ENCODE data around the gene PDE8A. TPM values are rescaled to one million over a fixed set of nuclear protein-coding genes. Genes with fewer than 3 reads are reported as not detected.

PDE8A gene
- total and polyA plus RNA-seq, 2 experiments from 2014 or later = 15.3 to 26.0 TPM

- WGBS (ENCODE audit: low lambda C conversion rate, missing lambda C conversion rate) = 92% methylated on average over 1 of the region's 1 CpG
- Histone ChIP-seq H3K4me1 (ENCODE audit: insufficient read depth) (no peaks in the 10 kb centered on the region), H3K4me3 (no peak overlapping the region), H3K9me2 (replicated peaks; ENCODE audit: insufficient read depth) (no peaks in the 10 kb centered on the region), H3K79me2 (no peaks in the 10 kb centered on the region), H3K9me3 (ENCODE audit: low read depth) (no peaks in the 10 kb centered on the region), H2AFZ (no peak overlapping the region), H3K27me3 (no peaks in the 10 kb centered on the region), H3K36me3 (replicated peaks; ENCODE audit: insufficient read depth, low read depth) (no peaks in the 10 kb centered on the region), H3K4me2 (no peak overlapping the region), H3K27ac (no peak overlapping the region), H4K20me1 (ENCODE audit: insufficient read depth, poor library complexity, severe bottlenecking) (no peaks in the 10 kb centered on the region)
- TF ChIP-seq EZH2 (IDR thresholded peaks at IDR 0.05; ENCODE audit: borderline replicate concordance) (no peak), EZH2phosphoT487 (IDR thresholded peaks at IDR 0.05; ENCODE audit: low read depth, severe bottlenecking, unreplicated experiment) (no peak), CTCF (IDR thresholded peaks at IDR 0.05; ENCODE audit: poor library complexity) (no peak)
- DNase-seq (ENCODE audit: low spot score) = no peak
These were observed 42.9 kb upstream of the PDE8A start for GRCh38 chr15:84938726-84939125.

- Histone ChIP-seq H3K27ac (no peak overlapping the region), H3K27me3 (no peaks in the 10 kb centered on the region), H2AFZ (no peak overlapping the region), H4K20me1 (ENCODE audit: insufficient read depth, poor library complexity, severe bottlenecking) (no peaks in the 10 kb centered on the region), H3K79me2 (no peaks in the 10 kb centered on the region), H3K4me3 (no peak overlapping the region), H3K4me2 (no peak overlapping the region), H3K4me1 (ENCODE audit: insufficient read depth) (no peaks in the 10 kb centered on the region), H3K9me3 (ENCODE audit: low read depth) (no peaks in the 10 kb centered on the region), H3K9me2 (replicated peaks; ENCODE audit: insufficient read depth) (no peaks in the 10 kb centered on the region), H3K36me3 (replicated peaks; ENCODE audit: insufficient read depth, low read depth) (no peaks in the 10 kb centered on the region)
- WGBS (ENCODE audit: low lambda C conversion rate, missing lambda C conversion rate) = 85% methylated on average over 3 of the region's 3 CpGs
- no peak for DNase-seq (ENCODE audit: low spot score)
- no peak for TF ChIP-seq EZH2phosphoT487 (IDR thresholded peaks at IDR 0.05; ENCODE audit: low read depth, severe bottlenecking, unreplicated experiment)
- no peak for TF ChIP-seq CTCF (IDR thresholded peaks at IDR 0.05; ENCODE audit: poor library complexity)
- TF ChIP-seq EZH2 (IDR thresholded peaks at IDR 0.05; ENCODE audit: borderline replicate concordance) = no peak
These were observed 41.3 kb upstream of the PDE8A start for GRCh38 chr15:84940399-84940798.

- H3K36me3 ChIP-seq (replicated peaks; ENCODE audit: insufficient read depth, low read depth) = no peaks in the 10 kb centered on the region
These were observed 39.2 kb upstream of the PDE8A start for GRCh38 chr15:84942456-84942855.

More at GRCh38 chr15:84942456-84942855, 39.2 kb upstream of the PDE8A start:
- Histone ChIP-seq H3K9me2 (replicated peaks; ENCODE audit: insufficient read depth) (no peaks in the 10 kb centered on the region), H3K4me3 (no peak overlapping the region), H3K27ac (no peak overlapping the region), H2AFZ (no peak overlapping the region), H3K27me3 (no peaks in the 10 kb centered on the region), H4K20me1 (ENCODE audit: insufficient read depth, poor library complexity, severe bottlenecking) (no peaks in the 10 kb centered on the region), H3K4me1 (ENCODE audit: insufficient read depth) (no peaks in the 10 kb centered on the region), H3K4me2 (no peak overlapping the region), H3K9me3 (ENCODE audit: low read depth) (no peaks in the 10 kb centered on the region), H3K79me2 (no peaks in the 10 kb centered on the region)
- DNase-seq (ENCODE audit: low spot score) = no peak
- WGBS (ENCODE audit: low lambda C conversion rate, missing lambda C conversion rate) = 97% methylated on average over 2 of the region's 2 CpGs
- TF ChIP-seq CTCF (IDR thresholded peaks at IDR 0.05; ENCODE audit: poor library complexity) (no peak), EZH2 (IDR thresholded peaks at IDR 0.05; ENCODE audit: borderline replicate concordance) (no peak), EZH2phosphoT487 (IDR thresholded peaks at IDR 0.05; ENCODE audit: low read depth, severe bottlenecking, unreplicated experiment) (no peak)
